Pancreas (tissue), 10 donors: Measurements from ENCODE around the gene PLB1. TPM values are rescaled to one million over a fixed set of nuclear protein-coding genes. Genes with fewer than 3 reads are reported as not detected.

ENCODE experiments used
- ATAC-seq, 4 donors: fragments of 200-7000 bp; cut with Tn5 transposase; one replicate each; pipeline versions ENCODE4 v1.8.0 to v1.9.1; 2020; ENCODE audit warnings: mild to moderate bottlenecking in 4 of 4, moderate library complexity in 4 of 4
- DNase-seq, 6 donors: peaks; one replicate each; pipeline ENCODE4 v3.0.0-alpha.2; 2020
- FAIRE-seq: peaks from 2 replicates; lab custom pipeline; 2012; peaks lifted over from hg19 to GRCh38; lab: Jason Lieb, UNC
- H3K27ac ChIP-seq, 4 donors: fragments of 200-600 bp; sonication (generic); 1 replicate in 3 of 4; 2 replicates in 1 of 4; pipeline versions ENCODE4 v1.5.0 to v1.8.0; 2020
- H3K27me3 ChIP-seq, 4 donors: fragments of 200-600 bp; one replicate each; pipeline ENCODE4 v1.8.0; 2021
- H3K36me3 ChIP-seq, 3 donors: fragments of 200-600 bp; sonication (generic) in 1 of 3; one replicate each; pipeline versions ENCODE4 v1.5.0 to v1.8.0; 2020 to 2021
- H3K4me1 ChIP-seq, 3 donors: fragments of 200-600 bp; one replicate each; pipeline ENCODE4 v1.8.0; 2021
- H3K4me3 ChIP-seq, 4 donors: fragments of 200-600 bp; sonication (generic) in 2 of 4; one replicate each; pipeline versions ENCODE4 v1.5.0 to v1.8.0; 2020 to 2021
- H3K9me3 ChIP-seq, 4 donors: fragments of 200-600 bp; one replicate each; pipeline ENCODE4 v1.8.0; 2021
- WGBS, 2 donors: extraction: QIAGEN DNeasy Blood & Tissue Kit; methylation state at CpG; one replicate each; pipeline ENCODE4 v1.1.7; 2013; 5-methylcytosine and 5-hydroxymethylcytosine counted together
- intact Hi-C, 3 donors: fragments of 100-400 bp; cut with DNase I; formaldehyde crosslinking; loops; one replicate each; pipeline versions ENCODE4 v1.11.1 to v1.14.2; 2022
- polyA plus RNA-seq, 2 donors: library from polyadenylated mRNA; stranded (reverse); fragments of 200-250 nt; gene quantifications; one replicate each; pipeline ENCODE4 v1.2.3, GENCODE V29; 2013
- total RNA-seq, 6 donors: library from RNA; stranded (reverse); fragmentation: NEBNext Ultra II Directional in 4 of 6; extraction: Animal tissue kit (Norgen Biotek cat#: 25700) in 4 of 6; gene quantifications; one replicate each; pipeline versions ENCODE4 v1.2.1 to v1.2.4, GENCODE V29; 2021 to 2023
- TF ChIP-seq, protein P1 (sequence below), 4 donors: fragments of 200-600 bp; sonication (generic) in 3 of 4; IDR thresholded peaks; one replicate each; pipeline versions ENCODE4 v1.5.0 to v1.8.0; 2021; ENCODE audit warnings: antibody characterized with exemption in 4 of 4
- donor health status: healthy with polysubstance abuse.
- donor health status: DM: no; HTN: no; CAD: no; lungs with moderate emphysema.
- donor health status: DM: no; HTN: no; CAD: no.
- donor health status: control.
- donor health status: control.
- donor health status: Bipolar disorder and iron deficiency.
- donor health status: DM: yes; HTN: yes; CAD: no.
- donor health status: DM: no; HTN: no; CAD: no.
- donor health status: DM: no; HTN: no; CAD: no.
- donor health status: DM: yes; HTN: yes; CAD: no.

The PLB1 gene
- total and polyA plus RNA-seq, 8 donors, result 0.16 to 2.4 (median 0.93) TPM

DNA sequence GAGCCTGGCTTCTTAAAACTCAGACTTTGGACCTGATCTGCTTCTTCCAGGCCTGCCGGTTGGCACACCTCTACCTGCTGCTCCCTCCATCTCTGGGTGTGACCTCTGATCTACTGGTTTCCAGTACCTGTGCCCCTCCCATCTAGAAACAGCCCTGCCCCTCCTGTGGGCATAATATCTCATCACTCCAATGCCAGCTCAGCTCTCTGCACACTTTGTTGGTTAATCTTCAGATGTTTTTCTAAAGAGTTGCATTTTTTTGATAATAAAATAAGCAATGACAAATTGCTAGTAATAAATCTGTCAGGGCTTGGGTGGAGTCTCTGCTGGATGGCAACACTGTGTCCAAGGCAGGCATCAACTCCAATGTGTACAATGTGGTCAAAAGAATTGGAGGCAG lies 166.2 kb downstream of the PLB1 start:
- no peak for FAIRE-seq
- Histone ChIP-seq H3K4me3 (no peak overlapping the region), H3K27me3 (no peaks in the 10 kb centered on the region), H3K36me3 (no peaks in the 10 kb centered on the region), H3K4me1 (peaks cover 28 to 32% (median 31%) of the 10 kb centered on the region in 3 donors), H3K27ac (peak overlapping the region in 3 of 4 donors; percentile 2 to 75 (median 70)), H3K9me3 (no peaks in the 10 kb centered on the region)
- no peak for DNase-seq
- intact Hi-C loops, result no loop called here
- 8 to 33% methylated on average over 1 of the region's 1 CpG for WGBS, 2 donors
- TF ChIP-seq, protein P1, sequence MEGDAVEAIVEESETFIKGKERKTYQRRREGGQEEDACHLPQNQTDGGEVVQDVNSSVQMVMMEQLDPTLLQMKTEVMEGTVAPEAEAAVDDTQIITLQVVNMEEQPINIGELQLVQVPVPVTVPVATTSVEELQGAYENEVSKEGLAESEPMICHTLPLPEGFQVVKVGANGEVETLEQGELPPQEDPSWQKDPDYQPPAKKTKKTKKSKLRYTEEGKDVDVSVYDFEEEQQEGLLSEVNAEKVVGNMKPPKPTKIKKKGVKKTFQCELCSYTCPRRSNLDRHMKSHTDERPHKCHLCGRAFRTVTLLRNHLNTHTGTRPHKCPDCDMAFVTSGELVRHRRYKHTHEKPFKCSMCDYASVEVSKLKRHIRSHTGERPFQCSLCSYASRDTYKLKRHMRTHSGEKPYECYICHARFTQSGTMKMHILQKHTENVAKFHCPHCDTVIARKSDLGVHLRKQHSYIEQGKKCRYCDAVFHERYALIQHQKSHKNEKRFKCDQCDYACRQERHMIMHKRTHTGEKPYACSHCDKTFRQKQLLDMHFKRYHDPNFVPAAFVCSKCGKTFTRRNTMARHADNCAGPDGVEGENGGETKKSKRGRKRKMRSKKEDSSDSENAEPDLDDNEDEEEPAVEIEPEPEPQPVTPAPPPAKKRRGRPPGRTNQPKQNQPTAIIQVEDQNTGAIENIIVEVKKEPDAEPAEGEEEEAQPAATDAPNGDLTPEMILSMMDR (IDR thresholded peaks at IDR 0.05), result no peak
- ATAC-seq, result peak; percentile 39 to 51 (median 45)

GRCh38 chr2:28662468-28663181 lies 166.8 kb downstream of the PLB1 start:
- ATAC-seq (peak in 1 of 4 donors; percentile 4), DNase-seq (no peak), FAIRE-seq (no peak)
- intact Hi-C loops, result no loop called here
- Histone ChIP-seq H3K9me3 (no peaks in the 10 kb centered on the region), H3K4me3 (no peak overlapping the region), H3K4me1 (peaks cover 28 to 32% (median 31%) of the 10 kb centered on the region in 3 donors), H3K27ac (peak overlapping the region in 3 of 4 donors; percentile 2 to 75 (median 70)), H3K27me3 (no peaks in the 10 kb centered on the region), H3K36me3 (no peaks in the 10 kb centered on the region)
- WGBS, 2 donors, result 74 to 83% methylated on average over 12 of the region's 12 CpGs
- TF ChIP-seq, protein P1 (IDR thresholded peaks at IDR 0.05), result no peak

GRCh38 chr2:28663359-28663758 lies 167.5 kb downstream of the PLB1 start:
- Histone ChIP-seq H3K27ac (peak overlapping the region in 1 of 4 donors; percentile 75), H3K4me3 (no peak overlapping the region), H3K4me1 (peaks cover 28 to 32% (median 31%) of the 10 kb centered on the region in 3 donors), H3K36me3 (no peaks in the 10 kb centered on the region), H3K9me3 (no peaks in the 10 kb centered on the region), H3K27me3 (no peaks in the 10 kb centered on the region)
- ATAC-seq (no peak), DNase-seq (no peak), FAIRE-seq (no peak)
- 93 to 100% methylated on average over 1 of the region's 1 CpG for WGBS, 2 donors
- intact Hi-C loops, result no loop called here
- TF ChIP-seq, protein P1 (IDR thresholded peaks at IDR 0.05), result no peak

GRCh38 chr2:28664120-28664842 lies 168.4 kb downstream of the PLB1 start:
- H3K27me3 ChIP-seq, result no peaks in the 10 kb centered on the region
- WGBS, 2 donors, result 30 to 33% methylated on average over 22 of the region's 22 CpGs
- H3K9me3 ChIP-seq, result no peaks in the 10 kb centered on the region
- intact Hi-C loops, result no loop called here
- FAIRE-seq (no peak), ATAC-seq (peak; percentile 42 to 74 (median 70)), DNase-seq (peak in 2 of 6 donors; percentile 49 to 66)
- H3K36me3 ChIP-seq, result no peaks in the 10 kb centered on the region
- H3K4me3 ChIP-seq, result no peak overlapping the region
- TF ChIP-seq, protein P1 (IDR thresholded peaks at IDR 0.05), result no peak
- H3K27ac ChIP-seq, result peak overlapping the region; percentile 8 to 75 (median 44)
- H3K4me1 ChIP-seq, result peaks cover 28 to 32% (median 31%) of the 10 kb centered on the region in 3 donors
